Ovary (tissue), 3 donors: Measurements from ENCODE around the gene F10.

Source experiments
- CTCF ChIP-seq, 3 donors: fragments of 450-650 bp in 2 of 3; fragments of 200-600 bp in 1 of 3; IDR thresholded peaks; one replicate each; pipeline versions ENCODE4 v1.5.1 to v1.8.0; 2016 to 2022; ENCODE audit warnings: antibody characterized with exemption in 3 of 3, mild to moderate bottlenecking in 1 of 3
- POLR2A ChIP-seq: fragments of 450-650 bp; IDR thresholded peaks from one replicate; pipeline ENCODE4 v1.6.1; 2017; ENCODE audit warnings: antibody characterized with exemption, mild to moderate bottlenecking, moderate library complexity
- donor health status: DM: no; HTN: no; CAD: no.

GRCh38 chr13:113110048-113110851 lies 12.3 kb upstream of the F10 start:
- TF ChIP-seq CTCF (IDR thresholded peaks at IDR 0.05) (no peak), POLR2A (no peak)
